H1 (cell line): ENCODE measurements around the gene CDKL5. TPM values are rescaled to one million over a fixed set of nuclear protein-coding genes. Genes with fewer than 3 reads are reported as not detected.

Source experiments
- CTCF ChIA-PET: fragments of 300-600 bp; sonication (Branson Sonifier 250); formaldehyde crosslinking; loops from one replicate; lab custom pipeline; 2021; ENCODE audit not compliant: partially characterized antibody; lab: Charles Lee
- POLR2A ChIA-PET: fragments of 300-600 bp; sonication (Branson Sonifier 250); formaldehyde crosslinking; loops from one replicate; lab custom pipeline; 2021; ENCODE audit warnings: inconsistent platforms; ENCODE audit not compliant: partially characterized antibody; lab: Charles Lee
- DNase-seq, 2 experiments: peaks; one replicate each; pipeline versions ENCODE4 v3.0.0 to v3.0.0-alpha.2; 2010 to 2022; ENCODE audit warnings: low spot score in 2 of 2, low read depth in 1 of 2, mixed read lengths in 1 of 2
- FAIRE-seq: peaks from 2 replicates; lab custom pipeline; 2011; peaks lifted over from hg19 to GRCh38; lab: Jason Lieb, UNC
- H2AFZ ChIP-seq: 2 replicates; pipeline ENCODE4 v1.8.1; 2012; ENCODE audit warnings: low read length, inconsistent platforms
- H2AK5ac ChIP-seq: 2 replicates; pipeline ENCODE4 v1.6.1; 2013; ENCODE audit warnings: low read depth, low read length
- H2BK120ac ChIP-seq: replicated peaks from 2 replicates; pipeline ENCODE3; 2013; ENCODE audit warnings: low read depth, low read length, inconsistent platforms
- H2BK12ac ChIP-seq: 2 replicates; pipeline ENCODE4 v1.6.1; 2013; ENCODE audit warnings: low read depth, low read length
- H2BK15ac ChIP-seq: 2 replicates; pipeline ENCODE4 v1.6.1; 2013; ENCODE audit warnings: low read length
- H2BK20ac ChIP-seq: 2 replicates; pipeline ENCODE4 v1.6.1; 2013; ENCODE audit warnings: low read length
- H2BK5ac ChIP-seq: 2 replicates; pipeline ENCODE4 v1.6.1; 2013; ENCODE audit warnings: low read depth, low read length
- H3K14ac ChIP-seq: 2 replicates; pipeline ENCODE4 v1.6.1; 2013; ENCODE audit warnings: inconsistent platforms; ENCODE audit not compliant: insufficient read length
- H3K18ac ChIP-seq: 2 replicates; pipeline ENCODE4 v1.6.1; 2013; ENCODE audit warnings: low read length; ENCODE audit errors: extremely low read depth
- H3K23ac ChIP-seq: 2 replicates; pipeline ENCODE4 v1.6.1; 2013; ENCODE audit warnings: inconsistent platforms; ENCODE audit not compliant: insufficient read length
- H3K23me2 ChIP-seq: 2 replicates; pipeline ENCODE4 v1.6.1; 2013; ENCODE audit warnings: low read depth, low read length
- H3K27ac ChIP-seq: 2 replicates; pipeline ENCODE4 v1.6.1; 2011; ENCODE audit warnings: low read depth, low read length, inconsistent platforms
- H3K27me3 ChIP-seq, 4 experiments: replicated peaks in 1 of 4; 1 replicate in 1 of 4; 2 replicates in 3 of 4; pipeline versions ENCODE4 v1.6.1 to v1.8.1; 2011 to 2013; ENCODE audit warnings: low read length in 3 of 4, mild to moderate bottlenecking in 3 of 4, inconsistent platforms in 2 of 4, mixed read lengths in 2 of 4, moderate library complexity in 1 of 4; ENCODE audit not compliant: control insufficient read depth in 3 of 4, insufficient read depth in 3 of 4; ENCODE audit errors: extremely low read depth in 1 of 4
- H3K36me3 ChIP-seq, 4 experiments: 2 replicates each; pipeline versions ENCODE4 v1.6.1 to v1.8.1; 2011 to 2013; ENCODE audit warnings: mild to moderate bottlenecking in 4 of 4, low read length in 3 of 4, moderate library complexity in 2 of 4, control low read depth in 1 of 4, inconsistent platforms in 1 of 4; ENCODE audit not compliant: insufficient read depth in 4 of 4, control insufficient read depth in 2 of 4
- H3K4ac ChIP-seq: replicated peaks from 2 replicates; pipeline ENCODE3; 2013; ENCODE audit warnings: low read length, low read depth, mixed read lengths, inconsistent platforms; ENCODE audit not compliant: insufficient read length
- H3K4me1 ChIP-seq, 4 experiments: replicated peaks in 1 of 4; 1 replicate in 1 of 4; 2 replicates in 3 of 4; pipeline versions ENCODE4 v1.6.1 to v1.8.1; 2011 to 2013; ENCODE audit warnings: low read length in 3 of 4, inconsistent platforms in 2 of 4, mixed read lengths in 1 of 4; ENCODE audit not compliant: insufficient read depth in 4 of 4, control insufficient read depth in 3 of 4
- H3K4me2 ChIP-seq, 2 experiments: 2 replicates each; pipeline versions ENCODE4 v1.6.1 to v1.8.1; 2011 to 2013; ENCODE audit warnings: low read depth in 2 of 2, low read length in 2 of 2, control low read depth in 1 of 2, inconsistent platforms in 1 of 2, mild to moderate bottlenecking in 1 of 2; ENCODE audit not compliant: insufficient read depth in 1 of 2
- H3K4me3 ChIP-seq, 4 experiments: fragments of 200-600, 300-600 bp in 1 of 4; sonication (generic), shearing (Covaris generic), sonication (Bioruptor Twin) in 1 of 4; 2 replicates each; pipeline versions ENCODE4 v1.5.1 to v1.8.1; 2011 to 2016; ENCODE audit warnings: low read length in 4 of 4, low read depth in 3 of 4, control low read depth in 2 of 4, inconsistent platforms in 2 of 4, mild to moderate bottlenecking in 2 of 4, mixed read lengths in 1 of 4, moderate library complexity in 1 of 4; ENCODE audit not compliant: insufficient read depth in 2 of 4; ENCODE audit errors: extremely low read depth in 1 of 4
- H3K56ac ChIP-seq: replicated peaks from 2 replicates; pipeline ENCODE3; 2013; ENCODE audit warnings: low read depth, mild to moderate bottlenecking, mixed read lengths, low read length, inconsistent platforms; ENCODE audit not compliant: insufficient read length
- H3K79me1 ChIP-seq: 2 replicates; pipeline ENCODE4 v1.6.1; 2013; ENCODE audit warnings: low read depth, low read length, control low read depth
- H3K79me2 ChIP-seq, 2 experiments: 2 replicates each; pipeline versions ENCODE4 v1.6.1 to v1.8.1; 2012 to 2013; ENCODE audit warnings: low read length in 2 of 2, mild to moderate bottlenecking in 2 of 2, inconsistent platforms in 1 of 2; ENCODE audit not compliant: insufficient read depth in 2 of 2, control insufficient read depth in 1 of 2
- H3K9ac ChIP-seq, 4 experiments: replicated peaks in 1 of 4; 1 replicate in 1 of 4; 2 replicates in 3 of 4; pipeline versions ENCODE4 v1.6.1 to v1.8.1; 2011 to 2013; ENCODE audit warnings: low read depth in 3 of 4, low read length in 3 of 4, control low read depth in 2 of 4, mild to moderate bottlenecking in 2 of 4, moderate library complexity in 2 of 4, inconsistent platforms in 1 of 4; ENCODE audit errors: extremely low read depth in 1 of 4
- H3K9me3 ChIP-seq, 2 experiments: 2 replicates each; pipeline versions ENCODE4 v1.6.1 to v1.8.1; 2012 to 2013; ENCODE audit warnings: mild to moderate bottlenecking in 2 of 2, moderate library complexity in 2 of 2, control low read depth in 1 of 2, inconsistent platforms in 1 of 2, low read depth in 1 of 2, low read length in 1 of 2, mixed read lengths in 1 of 2; ENCODE audit not compliant: insufficient read depth in 2 of 2
- H4K20me1 ChIP-seq, 2 experiments: replicated peaks in 1 of 2; 2 replicates each; pipeline versions ENCODE3 to v1.8.1; 2011 to 2013; ENCODE audit warnings: inconsistent platforms in 2 of 2, low read length in 2 of 2, mild to moderate bottlenecking in 1 of 2; ENCODE audit not compliant: insufficient read depth in 2 of 2, control insufficient read depth in 1 of 2
- H4K5ac ChIP-seq: 2 replicates; pipeline ENCODE4 v1.6.1; 2013; ENCODE audit warnings: low read length, low read depth, mixed read lengths, inconsistent platforms; ENCODE audit not compliant: insufficient read length
- H4K8ac ChIP-seq: 2 replicates; pipeline ENCODE4 v1.8.0; 2013; ENCODE audit warnings: mild to moderate bottlenecking, moderate library complexity, low read length, inconsistent platforms; ENCODE audit not compliant: insufficient read depth; ENCODE audit errors: extremely low read depth
- H4K91ac ChIP-seq: replicated peaks from 2 replicates; pipeline ENCODE3; 2013; ENCODE audit warnings: low read length, mixed read lengths, inconsistent platforms; ENCODE audit not compliant: insufficient read length
- RNF2 ChIP-seq: fragments of 200-900, 300-1000 bp; sonication (generic); IDR thresholded peaks from 2 replicates; pipeline ENCODE4 v1.7.1; 2016; ENCODE audit warnings: borderline replicate concordance, low read depth, mild to moderate bottlenecking, antibody characterized with exemption, low read length; ENCODE audit not compliant: poor library complexity, severe bottlenecking; ENCODE audit errors: missing control alignments
- SRF ChIP-seq: IDR thresholded peaks from 2 replicates; pipeline ENCODE4 v1.6.1; 2011; ENCODE audit warnings: mild to moderate bottlenecking, low read depth, low read length, moderate library complexity
- WGBS, 2 experiments: shearing (Covaris generic) in 1 of 2; methylation state at CpG; one replicate each; pipeline versions ENCODE4 v1.1.6 to v1.1.7; 2013 to 2015; ENCODE audit warnings: low lambda C conversion rate in 2 of 2, mixed read lengths in 2 of 2, inconsistent platforms in 1 of 2, low coverage in 1 of 2, missing lambda C conversion rate in 1 of 2; ENCODE audit not compliant: insufficient replicate concordance in 2 of 2, insufficient coverage in 1 of 2, insufficient read length in 1 of 2; ENCODE audit errors: extremely low coverage in 1 of 2, missing lambda C conversion rate in 1 of 2; 5-methylcytosine and 5-hydroxymethylcytosine counted together
- polyA plus RNA-seq, 7 experiments: library from polyadenylated mRNA; depleted of rRNA in 3 of 7; stranded (reverse) in 5 of 7; unstranded in 2 of 7; fragments of >200 nt in 5 of 7; fragments of 200-250 nt in 2 of 7; gene quantifications; 1 replicate in 5 of 7; 2 replicates in 1 of 7; 4 replicates in 1 of 7; pipeline versions ENCODE4 v1.2.1 to v1.2.3, GENCODE V29; 2011 to 2013; ENCODE audit warnings: missing spikeins in 2 of 7, mixed read lengths in 2 of 7
- total RNA-seq: library from RNA; stranded (reverse); fragmentation: NEBNext Ultra II Directional; extraction: Animal tissue kit (Norgen Biotek cat#: 25700); gene quantifications from 2 replicates; pipeline ENCODE4 v1.2.1, GENCODE V29; 2021
- TF ChIP-seq, protein P1 (sequence below): IDR thresholded peaks from 2 replicates; pipeline ENCODE4 v1.6.1; 2012; ENCODE audit warnings: inconsistent platforms

The CDKL5 gene
- total and polyA plus RNA-seq, 2 of the 8 experiments (the other 6 are each of a cell fraction or from before 2014, with no cell fraction given) = 5.5 to 15.6 TPM

DNA sequence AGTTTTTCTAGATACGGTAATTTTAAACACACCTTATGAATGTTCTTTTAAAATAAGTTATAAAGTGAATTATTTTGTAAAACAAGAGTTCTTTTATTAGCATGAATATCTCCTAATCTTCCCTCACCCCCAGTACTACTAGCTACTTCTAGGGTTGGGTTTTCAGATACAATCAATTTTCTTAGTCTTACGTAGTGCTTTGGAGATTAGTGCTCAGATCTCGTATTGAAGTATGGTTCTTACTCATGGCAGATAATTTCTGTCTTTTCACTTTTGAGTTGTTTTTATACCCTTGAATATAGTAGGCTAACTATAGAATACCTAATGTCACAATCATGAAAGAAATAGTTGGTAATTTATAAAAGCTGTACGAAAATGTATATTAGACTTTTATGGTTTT is 43.2 kb downstream of the CDKL5 start:
- no peak overlapping the region for H2BK15ac ChIP-seq
- CTCF ChIA-PET = no interaction called here
- no peaks in the 10 kb centered on the region for H3K36me3 ChIP-seq

More for the DNA sequence above, 43.2 kb downstream of the CDKL5 start:
- no peaks in the 10 kb centered on the region for H3K23me2 ChIP-seq
- DNase-seq (no peak), FAIRE-seq (no peak)
- H3K23ac ChIP-seq = no peak overlapping the region
- H3K27me3 ChIP-seq = no peaks in the 10 kb centered on the region
- no peak overlapping the region for H2BK20ac ChIP-seq
- POLR2A ChIA-PET = no interaction called here
- H2BK5ac ChIP-seq = no peak overlapping the region
- no peak overlapping the region for H3K9ac ChIP-seq
- H2AK5ac ChIP-seq = no peak overlapping the region
- no peak overlapping the region for H3K27ac ChIP-seq
- no peak overlapping the region for H3K14ac ChIP-seq
- no peak overlapping the region for H3K4ac ChIP-seq
- H3K56ac ChIP-seq = no peak overlapping the region
- H2BK120ac ChIP-seq = no peak overlapping the region
- peaks cover 0 to 3% (median 0%) of the 10 kb centered on the region in 4 experiments; a peak in 1 of 7 replicates for H3K4me1 ChIP-seq
- no peak overlapping the region for H2AFZ ChIP-seq
- H3K79me1 ChIP-seq = no peaks in the 10 kb centered on the region
- H3K4me3 ChIP-seq = no peak overlapping the region
- peaks cover 0 to 2% of the 10 kb centered on the region in 2 experiments for H4K20me1 ChIP-seq
- H3K79me2 ChIP-seq = peaks cover 0 to 31% of the 10 kb centered on the region in 2 experiments; a peak in 2 of 4 replicates
- TF ChIP-seq, protein P1, sequence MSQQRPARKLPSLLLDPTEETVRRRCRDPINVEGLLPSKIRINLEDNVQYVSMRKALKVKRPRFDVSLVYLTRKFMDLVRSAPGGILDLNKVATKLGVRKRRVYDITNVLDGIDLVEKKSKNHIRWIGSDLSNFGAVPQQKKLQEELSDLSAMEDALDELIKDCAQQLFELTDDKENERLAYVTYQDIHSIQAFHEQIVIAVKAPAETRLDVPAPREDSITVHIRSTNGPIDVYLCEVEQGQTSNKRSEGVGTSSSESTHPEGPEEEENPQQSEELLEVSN = no peak
- TF ChIP-seq SRF (no peak), RNF2 (no peak)
- H2BK12ac ChIP-seq = no peak overlapping the region
- no peak overlapping the region for H4K91ac ChIP-seq
- no peak overlapping the region for H3K18ac ChIP-seq
- H3K4me2 ChIP-seq = no peak overlapping the region
- H4K8ac ChIP-seq = no peak overlapping the region
- H3K9me3 ChIP-seq = no peaks in the 10 kb centered on the region
- H4K5ac ChIP-seq = no peak overlapping the region
- 92% methylated on average over 4 of the region's 4 CpGs; no CpG with 5 or more reads in 1 of the 2 experiments for WGBS, 2 experiments
